Inflammatory macrophage treated with lipopolysaccharide for 1 hour (primary cell): ENCODE results near the gene POMGNT1.

Source experiments
- DNase-seq, 2 donors: peaks; one replicate each; pipeline ENCODE4 v3.0.0-alpha.2; 2020 to 2022

The POMGNT1 gene

DNA sequence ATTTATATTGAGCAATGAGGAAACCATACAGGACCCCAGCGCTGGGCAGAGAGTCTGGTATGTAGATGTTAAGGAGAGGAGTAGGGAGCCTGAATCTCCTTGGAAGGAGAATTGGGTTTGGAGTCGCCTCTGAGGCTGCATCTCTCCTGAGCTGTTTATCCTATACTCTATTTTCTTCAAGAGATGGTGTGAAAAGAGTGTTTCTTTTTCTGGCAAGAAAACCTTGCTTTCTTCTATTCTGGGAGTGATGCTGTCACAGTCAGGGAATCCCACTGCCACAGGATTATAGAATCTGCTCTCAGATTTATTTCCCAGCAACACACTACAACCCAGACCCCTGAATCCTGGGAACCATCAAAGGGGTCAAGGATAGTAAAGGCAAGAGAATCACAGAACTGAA lies 8.2 kb upstream of the POMGNT1 start:
- DNase-seq: no peak

DNA sequence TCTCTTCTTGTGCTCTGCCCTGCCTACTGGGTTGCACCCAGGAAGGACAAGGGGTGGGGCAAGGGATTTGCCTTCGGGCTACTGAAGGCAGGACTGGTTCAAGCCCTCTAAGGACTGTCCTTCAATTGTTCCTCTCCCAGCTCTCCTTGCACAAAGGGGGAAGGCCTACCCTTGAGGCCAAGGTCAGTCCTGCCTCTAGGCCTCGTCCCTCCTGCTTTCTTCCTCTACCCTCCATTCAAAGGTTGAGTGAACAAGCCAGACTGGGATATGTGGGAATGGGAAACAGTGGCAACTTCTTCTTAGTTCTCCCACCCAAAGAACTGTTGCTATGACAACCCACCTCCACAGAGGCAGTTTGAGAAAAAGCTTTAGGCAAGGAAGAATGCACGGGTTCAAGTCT lies 7.6 kb upstream of the POMGNT1 start:
- no peak for DNase-seq

DNA sequence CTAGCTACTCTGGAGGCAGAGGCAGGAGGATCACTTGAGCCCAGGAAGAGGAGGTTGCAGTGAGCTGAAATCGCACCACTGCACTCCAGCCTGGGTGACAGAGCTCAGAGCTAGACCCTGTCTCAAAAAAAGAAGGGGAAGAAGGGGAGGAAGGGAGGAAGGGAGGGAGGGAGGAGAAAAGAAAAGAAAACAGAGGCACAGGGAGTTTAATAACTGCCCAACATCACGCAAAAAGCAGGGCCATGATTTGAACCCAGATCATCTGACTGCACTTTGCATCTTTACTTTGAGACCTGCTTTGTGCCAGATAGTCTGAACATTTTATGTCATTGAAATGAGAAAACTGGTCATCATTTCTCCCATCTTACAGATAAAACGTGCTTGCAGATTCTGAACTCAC lies 6.9 kb upstream of the POMGNT1 start:
- DNase-seq: no peak

DNA sequence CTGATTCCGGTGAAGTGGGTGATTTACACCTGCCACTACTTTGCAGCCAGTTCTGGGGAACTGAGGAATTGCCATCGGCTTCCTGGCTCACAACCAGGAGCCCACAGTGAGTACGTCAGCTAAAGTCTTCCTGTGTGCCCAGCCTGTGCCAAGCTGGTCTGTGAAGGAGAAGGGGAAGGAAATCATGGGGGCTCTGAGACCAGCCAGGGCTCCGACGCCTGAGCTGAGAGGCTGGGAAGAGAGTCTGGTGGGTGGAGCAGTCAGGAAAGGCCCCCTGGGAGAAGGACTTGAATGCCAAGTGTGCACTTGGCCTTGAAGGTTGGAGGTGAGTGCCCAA lies 6.1 kb upstream of the POMGNT1 start:
- DNase-seq: no peak

DNA sequence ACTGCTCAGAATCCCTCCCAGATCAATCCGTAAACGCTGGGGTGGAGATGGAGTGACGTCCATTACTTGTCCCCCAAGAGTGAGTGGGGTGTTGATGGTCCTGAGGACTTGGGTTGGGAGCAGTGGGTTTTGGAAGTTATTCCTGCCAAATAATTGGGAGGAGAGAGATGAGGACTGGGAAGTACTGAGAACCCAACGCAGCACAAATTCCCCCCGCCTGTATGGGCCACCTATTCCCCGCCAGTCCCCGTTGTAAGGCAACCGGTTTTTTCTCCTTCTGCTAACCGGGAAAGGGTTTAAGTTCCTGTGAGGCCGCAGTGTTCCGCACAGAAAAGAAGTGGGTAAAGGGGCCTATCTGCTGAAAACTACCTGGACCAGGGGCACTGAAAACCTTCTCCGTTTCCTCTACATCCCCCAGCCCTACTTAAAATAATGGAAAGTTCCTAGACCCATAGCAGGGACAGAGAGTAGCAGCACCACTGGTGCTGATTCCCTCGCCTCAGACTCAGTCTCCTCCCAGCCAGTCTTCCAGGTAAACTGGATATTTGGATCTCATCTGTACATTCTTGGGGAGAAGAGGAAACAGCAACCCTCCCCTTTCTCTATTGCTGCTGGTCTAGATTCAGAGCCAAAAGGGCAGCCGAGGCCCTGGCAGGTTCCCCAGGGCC lies 5.6 kb upstream of the POMGNT1 start:
- DNase-seq: no peak

DNA sequence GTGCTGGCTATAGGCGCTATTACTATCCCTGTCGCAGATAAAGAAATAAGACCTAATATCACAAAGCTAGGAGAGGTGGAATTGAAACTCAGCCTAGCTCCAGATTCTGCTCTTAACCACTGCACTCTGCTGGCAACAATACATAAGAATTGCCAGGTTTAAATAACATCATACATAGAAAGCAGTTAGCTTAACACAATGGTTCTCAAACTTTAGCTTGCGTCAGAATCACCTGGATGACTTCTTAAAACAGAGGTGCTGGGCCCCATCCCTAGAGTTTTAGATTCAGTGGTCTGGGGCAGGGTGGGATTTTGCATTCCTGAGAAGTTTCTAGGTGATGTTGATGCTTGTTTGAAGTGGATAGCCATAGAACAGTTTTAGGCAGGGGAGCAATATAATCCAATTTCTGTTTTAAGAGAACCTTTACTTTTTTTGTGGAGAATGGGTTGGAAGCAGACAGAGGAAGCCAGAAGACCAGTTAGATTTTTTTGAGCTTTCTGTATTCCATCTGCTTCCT lies 1.1 kb upstream of the POMGNT1 start:
- no peak for DNase-seq

DNA sequence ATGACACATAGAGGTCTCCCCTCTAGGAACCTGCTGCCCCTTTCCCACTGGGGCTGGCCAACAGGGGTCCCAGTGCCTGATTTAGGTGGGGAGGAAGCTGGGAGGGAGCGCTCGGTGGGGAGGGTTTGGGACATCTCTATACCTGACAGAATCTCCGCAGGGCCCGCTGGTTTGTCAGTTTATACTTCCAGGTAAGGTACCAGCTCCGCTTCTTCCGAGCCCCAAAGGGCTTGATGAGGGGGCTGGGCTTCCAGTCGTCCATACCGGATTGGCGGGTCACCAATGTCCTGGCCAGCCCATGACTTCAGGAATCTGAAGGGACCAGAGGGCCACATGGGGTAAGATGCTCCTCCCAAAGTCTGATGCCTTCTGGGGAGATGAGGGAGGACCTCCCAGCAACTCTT lies 672 bp downstream of the POMGNT1 start:
- no peak for DNase-seq

DNA sequence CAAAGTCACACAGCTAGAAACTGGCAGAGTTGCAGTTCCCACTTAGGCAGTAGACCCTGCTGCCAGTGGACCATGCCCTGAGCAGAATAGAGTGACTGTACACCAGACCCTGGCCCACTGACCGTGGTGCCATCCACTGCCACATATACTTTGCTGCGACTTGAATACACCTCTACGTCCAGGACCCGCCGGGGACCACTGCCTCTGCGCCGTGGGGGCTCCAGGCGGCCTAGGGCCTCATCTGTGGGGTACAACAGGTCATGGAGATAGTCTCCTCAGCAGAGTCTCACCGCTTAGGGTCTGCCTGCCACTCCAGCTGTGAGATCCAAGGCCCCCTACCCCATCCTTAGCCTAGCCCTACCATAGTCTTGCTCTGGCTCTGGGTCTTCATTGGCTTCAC lies 1.6 kb downstream of the POMGNT1 start:
- DNase-seq: no peak

DNA sequence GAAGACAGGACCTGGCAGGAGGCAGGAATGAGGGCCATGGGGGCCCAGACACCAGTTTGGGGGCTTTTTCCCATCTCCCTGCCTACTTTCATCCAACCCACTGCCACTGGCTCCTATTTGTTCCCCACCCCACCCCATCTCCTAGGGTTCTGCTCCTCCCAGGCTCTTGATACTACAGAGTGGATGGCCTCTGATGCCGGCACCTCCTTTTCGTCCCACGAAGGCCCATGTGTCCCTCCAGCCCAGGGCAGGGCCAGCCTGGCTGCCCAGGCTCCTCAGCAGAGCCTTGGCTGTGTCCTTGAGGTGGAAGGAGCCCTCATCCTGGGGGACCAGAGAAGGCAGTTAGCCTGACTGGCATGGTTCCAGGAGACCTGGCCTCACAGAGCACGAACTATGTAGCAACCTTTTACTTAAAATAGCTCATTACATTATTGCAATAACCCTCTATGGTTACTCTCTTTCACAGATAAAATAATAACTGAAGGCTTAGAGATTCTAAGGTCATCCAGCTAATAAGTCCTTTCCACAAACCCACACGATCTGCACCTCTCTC lies 3.5 kb downstream of the POMGNT1 start:
- DNase-seq: no peak

DNA sequence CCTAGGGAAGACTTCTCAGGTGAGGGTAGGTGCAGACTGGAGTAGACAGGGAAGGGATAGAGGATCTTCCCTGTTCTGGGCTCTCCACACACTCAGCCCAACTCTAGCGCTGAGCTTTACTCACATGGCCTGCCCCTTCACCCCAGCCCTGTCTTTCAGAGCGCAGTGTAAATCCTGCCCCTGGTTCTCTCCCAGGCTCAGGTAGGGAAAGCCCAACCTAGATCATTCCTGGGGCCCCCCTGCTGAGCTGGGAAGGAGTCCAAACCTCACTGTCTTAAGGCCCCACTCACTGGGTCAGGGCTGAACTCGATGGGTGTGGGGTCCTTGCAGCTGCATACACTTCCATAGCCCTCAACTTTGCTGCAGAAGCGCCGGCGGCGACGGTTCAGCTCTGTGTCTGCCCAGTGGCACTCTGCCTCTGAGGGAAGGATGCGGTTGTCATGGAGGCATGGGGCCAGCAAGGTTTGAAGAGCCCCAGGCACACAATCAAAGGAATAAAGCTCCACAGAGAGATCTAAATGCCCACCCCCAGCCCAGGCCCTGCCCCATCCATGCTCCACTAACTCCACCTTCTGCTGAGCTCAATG lies 4.2 kb downstream of the POMGNT1 start:
- DNase-seq: no peak

DNA sequence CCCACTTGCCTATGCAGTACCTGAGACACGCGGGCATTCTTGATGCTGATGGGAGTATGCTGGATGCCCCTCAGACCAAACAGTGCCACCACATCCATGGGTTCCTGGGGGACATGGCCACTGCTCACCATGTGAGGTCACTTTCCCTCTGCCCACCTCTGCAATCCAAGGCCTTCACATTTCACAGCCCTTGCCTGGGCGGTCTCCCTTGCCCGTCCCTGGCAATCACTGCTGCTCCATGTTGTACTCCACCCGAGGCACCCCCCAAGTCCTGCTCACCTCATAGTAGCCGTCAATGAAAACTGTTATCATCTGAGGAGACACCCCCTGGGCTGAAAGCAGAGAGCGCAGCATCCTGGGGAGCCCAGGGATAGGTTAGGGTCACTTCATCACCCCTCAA lies 4.9 kb downstream of the POMGNT1 start:
- DNase-seq: no peak

DNA sequence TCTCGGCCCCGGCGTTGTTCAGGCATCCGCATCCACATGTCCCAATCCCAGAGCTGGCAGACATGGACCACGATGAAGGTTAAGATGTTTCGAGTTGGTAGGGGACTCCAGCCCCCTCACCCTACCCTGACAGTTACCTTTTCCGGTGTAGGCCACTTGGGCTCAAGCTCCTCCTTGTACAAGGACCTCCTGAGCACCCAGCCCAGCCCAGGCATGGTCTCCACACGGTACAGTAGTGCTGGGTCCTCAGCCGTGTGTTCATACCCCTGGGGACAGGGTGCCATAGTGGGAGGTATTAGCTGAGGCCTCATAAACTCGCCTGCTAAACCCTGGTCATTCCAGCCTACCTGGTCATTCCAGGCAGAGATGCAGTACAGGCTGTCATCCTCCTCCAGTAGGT lies 6.1 kb downstream of the POMGNT1 start:
- no peak for DNase-seq

DNA sequence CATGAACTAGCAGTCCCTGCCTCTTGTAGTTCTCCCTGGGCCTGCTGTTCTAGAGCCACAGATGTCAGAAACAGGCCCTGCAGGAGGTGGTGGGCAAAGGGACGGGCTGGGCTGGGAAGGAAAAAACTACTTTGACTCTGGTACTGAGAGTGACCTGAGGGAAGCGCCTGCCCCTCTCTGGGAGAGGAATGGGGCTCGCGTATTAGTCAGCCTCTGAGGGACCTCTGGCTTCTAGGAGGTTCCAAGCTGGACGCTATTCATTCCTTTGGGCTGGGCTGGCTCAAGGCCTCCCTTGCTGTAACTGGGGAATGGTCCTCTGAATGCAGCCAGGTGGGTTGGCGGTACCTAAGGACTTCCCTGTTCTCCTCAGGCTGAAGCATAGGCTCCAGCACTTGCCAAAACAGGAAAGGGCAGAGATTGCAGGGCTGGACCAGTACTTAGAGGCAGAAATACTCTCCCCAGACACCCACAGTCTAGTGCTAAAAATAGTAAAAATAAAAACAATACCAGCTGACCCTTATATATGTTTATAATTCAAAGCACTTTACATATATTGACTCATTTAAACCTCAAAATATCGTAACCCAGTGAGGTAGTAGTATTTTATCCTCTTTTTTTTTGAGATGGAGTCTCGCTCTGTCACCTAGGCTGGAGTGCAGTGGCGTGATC lies 7.1 kb downstream of the POMGNT1 start:
- no peak for DNase-seq

DNA sequence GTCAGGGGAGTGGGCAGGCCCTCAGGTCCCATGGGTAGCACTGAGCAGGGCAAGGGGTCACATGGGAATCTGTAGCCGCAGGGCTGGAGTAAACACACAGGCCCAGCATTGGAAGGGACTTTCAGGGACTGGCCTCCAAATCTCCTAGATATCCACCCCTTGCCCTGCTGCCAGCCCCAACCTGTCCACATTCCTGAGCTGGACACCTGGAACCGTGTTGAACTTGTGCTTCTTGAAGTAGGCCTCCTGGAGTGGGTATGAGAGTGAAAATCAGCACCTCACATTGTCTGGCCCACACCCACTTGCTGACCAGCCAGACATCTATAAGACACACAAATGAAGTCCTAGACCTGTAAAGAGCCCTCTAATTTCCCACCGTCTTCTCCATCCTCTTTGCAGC lies 7.7 kb downstream of the POMGNT1 start:
- no peak for DNase-seq

DNA sequence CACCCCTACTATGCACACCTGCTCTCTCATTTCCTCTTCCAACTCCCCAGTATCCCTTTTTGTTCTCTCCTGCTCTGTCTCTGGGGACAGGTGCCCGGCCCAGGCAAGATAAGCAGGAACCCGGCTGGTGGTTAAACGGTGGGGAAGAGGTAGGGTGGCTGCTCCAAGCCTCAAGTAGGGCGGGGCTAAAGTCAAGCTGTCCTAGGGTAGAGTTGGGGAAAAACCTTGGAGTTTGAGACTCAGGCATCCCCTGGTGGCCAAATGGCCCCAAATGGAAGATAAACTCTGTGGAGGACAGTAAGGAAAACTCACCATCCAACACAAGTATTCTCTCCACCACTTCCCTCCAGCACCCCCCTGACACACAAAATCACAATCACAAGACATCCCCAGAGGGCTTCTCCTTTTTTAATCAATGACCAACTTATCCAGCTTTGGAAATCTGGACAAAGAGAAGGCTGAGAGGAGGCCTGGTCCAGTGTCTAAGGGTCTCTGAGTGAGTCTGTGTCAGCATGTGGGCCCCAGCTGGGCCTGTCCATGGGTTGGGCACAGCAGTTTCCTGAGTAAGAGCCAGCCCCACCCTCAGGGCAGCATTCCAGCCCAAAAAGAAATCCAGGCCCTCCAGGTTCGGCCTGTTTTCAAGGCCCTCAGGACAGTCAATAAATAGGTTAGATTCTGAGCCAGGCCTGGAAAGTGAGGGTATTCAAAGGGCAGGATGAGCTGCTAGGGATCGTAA lies 9.8 kb downstream of the POMGNT1 start:
- DNase-seq: no peak

DNA sequence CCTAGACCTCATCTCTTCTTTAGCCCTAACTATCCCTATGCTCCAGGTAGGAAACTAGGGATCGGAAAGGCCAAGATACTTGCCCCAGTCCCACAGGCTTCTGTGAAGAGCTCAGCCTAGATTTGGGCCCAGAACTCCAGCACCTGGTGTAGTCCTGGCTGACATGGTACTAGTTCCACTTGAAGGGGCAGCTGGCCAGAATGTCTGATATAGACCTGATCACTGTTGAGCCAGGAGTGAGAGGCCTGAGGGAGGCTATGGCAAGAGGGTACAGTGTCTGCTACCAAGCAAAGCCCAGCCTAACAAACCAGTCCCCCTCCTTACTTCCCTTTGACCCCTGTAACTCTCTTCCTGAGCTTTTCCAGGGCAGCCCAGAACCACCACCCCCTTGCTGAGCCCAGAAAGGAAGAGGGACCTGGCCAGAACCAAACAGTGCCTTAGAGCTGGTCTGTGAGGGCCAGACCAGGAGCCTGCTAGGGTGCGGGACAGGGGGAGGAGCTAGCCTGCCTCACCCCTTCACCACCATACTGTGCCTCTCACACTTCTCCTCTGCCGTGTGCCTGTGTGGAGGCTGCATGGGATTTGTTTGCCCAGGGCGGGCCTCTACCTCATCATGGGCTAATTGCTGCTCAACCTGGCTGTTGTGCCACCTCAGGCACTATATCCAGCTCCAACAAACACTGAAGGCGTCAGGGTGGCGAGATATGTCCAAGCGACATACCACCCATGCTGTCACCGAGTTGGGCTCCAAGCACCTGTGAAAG lies 10.9 kb downstream of the POMGNT1 start:
- no peak for DNase-seq

DNA sequence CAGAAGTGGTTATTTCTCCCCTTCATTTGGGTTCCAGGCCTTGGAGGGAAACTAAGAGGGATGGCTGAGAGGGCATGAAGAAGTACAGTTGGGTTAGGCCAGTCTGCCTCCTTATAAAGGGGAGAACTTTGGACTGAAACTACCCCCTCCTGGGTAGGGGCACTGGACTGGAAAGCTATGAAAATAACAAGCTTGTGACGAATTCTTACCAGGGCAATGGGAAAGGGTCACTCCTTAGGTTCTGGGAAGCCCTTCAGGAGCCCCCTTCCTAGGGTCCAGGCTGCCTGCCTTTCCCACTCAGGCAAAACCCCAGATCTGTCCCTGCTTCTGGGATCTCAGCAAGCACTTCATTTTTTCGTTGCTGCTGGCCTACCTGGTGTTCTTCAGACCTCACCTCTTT lies 12.2 kb downstream of the POMGNT1 start:
- DNase-seq: no peak

DNA sequence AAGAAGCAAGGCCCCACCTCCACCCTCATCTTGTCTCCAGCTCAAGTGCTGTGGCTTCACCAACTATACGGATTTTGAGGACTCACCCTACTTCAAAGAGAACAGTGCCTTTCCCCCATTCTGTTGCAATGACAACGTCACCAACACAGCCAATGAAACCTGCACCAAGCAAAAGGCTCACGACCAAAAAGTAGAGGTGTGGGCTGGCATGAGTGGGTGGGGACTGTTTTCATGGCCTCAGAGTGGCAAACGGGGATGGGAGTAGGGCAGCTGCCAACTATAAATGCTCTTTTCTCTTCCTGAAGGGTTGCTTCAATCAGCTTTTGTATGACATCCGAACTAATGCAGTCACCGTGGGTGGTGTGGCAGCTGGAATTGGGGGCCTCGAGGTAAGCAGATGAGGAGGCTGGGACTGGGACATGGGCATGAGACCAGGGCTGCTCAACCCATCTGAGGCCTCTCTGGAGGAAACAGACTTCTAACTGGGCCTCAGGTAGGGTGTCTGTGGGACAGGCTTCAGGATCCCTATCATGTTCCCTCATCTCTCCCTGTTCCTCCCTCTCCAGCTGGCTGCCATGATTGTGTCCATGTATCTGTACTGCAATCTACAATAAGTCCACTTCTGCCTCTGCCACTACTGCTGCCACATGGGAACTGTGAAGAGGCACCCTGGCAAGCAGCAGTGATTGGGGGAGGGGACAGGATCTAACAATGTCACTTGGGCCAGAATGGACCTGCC lies 13.1 kb downstream of the POMGNT1 start:
- DNase-seq: peak in 1 of 2 donors; percentile 56

DNA sequence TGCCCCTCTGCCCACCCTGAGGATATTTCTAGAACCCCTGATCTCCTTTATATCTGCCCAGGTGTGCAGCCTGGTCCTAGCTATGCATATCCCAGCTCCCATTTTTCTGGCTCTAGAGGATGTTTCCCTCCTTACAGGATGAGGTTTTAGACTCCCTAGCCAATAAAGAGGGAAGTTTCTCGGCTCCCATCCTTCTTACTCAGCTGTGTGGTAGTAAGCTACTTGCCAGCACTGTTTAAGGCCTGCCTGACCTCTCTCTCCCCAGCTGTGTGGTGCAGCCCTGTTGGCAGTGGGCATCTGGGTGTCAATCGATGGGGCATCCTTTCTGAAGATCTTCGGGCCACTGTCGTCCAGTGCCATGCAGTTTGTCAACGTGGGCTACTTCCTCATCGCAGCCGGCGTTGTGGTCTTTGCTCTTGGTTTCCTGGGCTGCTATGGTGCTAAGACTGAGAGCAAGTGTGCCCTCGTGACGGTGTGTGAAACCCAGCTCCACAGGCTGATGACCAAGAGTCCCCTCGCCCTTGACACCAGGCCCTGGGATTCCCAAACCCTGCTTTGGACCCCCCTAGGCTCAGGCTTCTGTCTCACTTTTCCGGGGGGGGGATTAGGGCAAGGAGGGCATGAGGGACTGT lies 14.2 kb downstream of the POMGNT1 start:
- peak in 1 of 2 donors; percentile 42 for DNase-seq

DNA sequence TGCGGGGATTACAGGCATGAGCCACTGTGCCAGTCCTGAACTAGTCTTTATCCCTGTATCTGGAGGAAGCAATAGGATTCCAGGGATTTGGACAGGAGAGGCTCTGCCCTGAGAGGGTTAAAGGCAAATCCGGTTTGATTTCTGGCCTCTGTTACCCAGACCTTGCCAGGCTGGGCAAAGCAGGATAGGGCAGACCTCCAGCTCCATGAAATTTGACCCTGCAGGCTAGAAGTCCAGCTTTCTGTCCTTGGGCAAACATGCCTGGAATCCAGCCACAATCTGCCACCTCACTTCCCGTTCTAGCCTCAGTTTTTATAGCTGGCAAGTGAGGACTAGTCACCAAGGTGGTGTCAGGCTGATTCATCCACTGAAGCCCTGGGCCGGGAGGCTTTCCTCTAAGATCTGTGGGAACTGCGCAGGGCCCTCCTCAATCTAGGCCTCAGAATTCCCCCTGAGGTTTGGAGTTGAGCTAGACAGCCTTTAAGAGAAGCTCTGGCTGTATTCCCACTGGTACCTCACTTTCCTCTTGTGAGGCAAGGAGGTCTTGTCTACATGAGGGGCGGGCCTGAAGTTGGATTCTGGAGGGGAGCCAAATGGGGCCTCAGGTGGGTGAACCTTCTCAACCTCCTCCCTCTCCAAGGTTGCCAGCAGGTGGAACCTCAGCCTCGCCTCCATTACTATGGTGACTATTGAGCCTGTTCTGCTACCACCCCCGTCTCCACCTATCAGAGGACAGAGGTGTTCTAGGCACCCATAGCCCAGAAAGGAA lies 15.0 kb downstream of the POMGNT1 start:
- DNase-seq: peak in 1 of 2 donors; percentile 52
